ENCODE measurements around the gene PCTP. TPM values are rescaled to one million over a fixed set of nuclear protein-coding genes. Genes with fewer than 3 reads are reported as not detected.

PCTP gene
- total RNA-seq, 5 donors from 2014 or later (not counting 1 experiment from before 2014, with no cell fraction given), result 2.8 to 3.6 (median 3.3) TPM

DNA sequence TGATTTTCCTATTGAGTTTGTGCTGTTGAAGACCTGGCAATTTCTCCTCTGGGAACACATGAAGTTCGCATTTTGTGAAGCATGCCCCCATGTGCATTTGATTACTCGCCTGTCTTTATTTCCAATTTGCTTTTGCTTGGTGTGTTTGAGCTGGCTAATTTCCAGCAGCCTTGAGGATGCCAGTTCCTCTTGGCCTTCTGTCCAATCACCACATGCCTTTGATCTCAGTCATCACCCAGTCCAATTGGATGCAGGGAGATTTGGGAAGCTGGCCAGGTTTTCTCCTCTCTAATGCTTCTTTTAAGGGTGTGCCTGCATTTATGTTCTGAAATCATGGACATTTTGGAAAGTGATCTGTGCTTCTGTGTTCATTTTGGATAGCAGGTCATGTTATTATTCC, 24.4 kb upstream of the PCTP start:
- Mint-ChIP-seq H3K9me3 (no peaks in the 10 kb centered on the region), H3K4me1 (no peaks in the 10 kb centered on the region), H3K4me3 (no peak overlapping the region), H3K36me3 (no peaks in the 10 kb centered on the region), H3K27me3 (peaks cover 41 to 45% of the 10 kb centered on the region in 2 donors), H3K27ac (no peak overlapping the region)
- Histone ChIP-seq H3K36me3 (ENCODE audit: control insufficient read depth in 2 of 2, extremely low read depth in 1 of 2, insufficient read depth in 1 of 2, low read length in 1 of 2) (no peaks in the 10 kb centered on the region), H3K9me3 (no peaks in the 10 kb centered on the region), H3K4me1 (ENCODE audit: control insufficient read depth in 1 of 2, extremely low read depth in 1 of 2, insufficient read depth in 2 of 2, low read length in 2 of 2) (no peaks in the 10 kb centered on the region), H3K27me3 (replicated peaks in 1 of 2; ENCODE audit: control insufficient read depth in 2 of 2, extremely low read depth in 1 of 2, insufficient read depth in 2 of 2, low read length in 1 of 2) (peaks cover 2 to 3% of the 10 kb centered on the region in 2 experiments), H3K27ac (ENCODE audit: low read length) (no peak overlapping the region), H3K4me3 (ENCODE audit: control insufficient read depth in 1 of 2, extremely low read depth in 1 of 2, low read length in 1 of 2) (no peak overlapping the region)
- POLR2A ChIA-PET, result no interaction called here
- ATAC-seq (replicated peaks in 1 of 4) (no peak), DNase-seq (no peak)
- no CpG with 5 or more reads among the region's 2 CpGs for WGBS (ENCODE audit: insufficient coverage)
- CTCF ChIA-PET, result interaction anchor here in 1 of 2 donors (1.0 kb wide), 1 partner anchor 8 kb away, joined by 3 read pairs; no protein-coding TSS in a partner anchor

DNA sequence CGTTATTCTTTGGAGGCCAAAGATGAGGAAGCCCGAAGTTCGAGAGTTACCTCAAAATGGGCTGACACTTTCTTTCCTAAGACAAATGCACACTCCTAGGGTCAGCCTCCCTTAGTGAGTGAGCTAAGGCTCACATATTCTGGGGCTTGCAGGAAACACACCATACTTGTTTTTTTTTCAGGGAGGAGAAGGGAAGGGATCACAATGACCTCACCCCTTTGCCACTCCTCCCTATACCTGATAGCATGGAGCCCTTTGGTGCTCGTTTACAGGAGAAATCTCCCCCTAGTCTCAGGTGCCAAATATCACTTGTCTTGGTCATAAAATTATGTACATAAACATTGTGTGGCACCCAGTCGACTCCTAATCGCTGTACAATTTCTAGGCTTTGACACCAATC, 23.6 kb upstream of the PCTP start:
- DNase-seq (no peak), ATAC-seq (replicated peaks in 1 of 4) (no peak)
- H3K4me3 ChIP-seq (ENCODE audit: control insufficient read depth in 1 of 2, extremely low read depth in 1 of 2, low read length in 1 of 2), result no peak overlapping the region
- H3K9me3 Mint-ChIP-seq, result no peaks in the 10 kb centered on the region
- CTCF ChIA-PET, result interaction anchor here in 1 of 2 donors (1.0 kb wide), 1 partner anchor 9 kb away, joined by 3 read pairs; no protein-coding TSS in a partner anchor
- POLR2A ChIA-PET, result no interaction called here
- no peak overlapping the region for H3K27ac Mint-ChIP-seq
- H3K27me3 Mint-ChIP-seq, result peaks cover 45 to 49% of the 10 kb centered on the region in 2 donors
- no peaks in the 10 kb centered on the region for H3K36me3 Mint-ChIP-seq
- H3K4me1 Mint-ChIP-seq, result no peaks in the 10 kb centered on the region
- H3K27ac ChIP-seq (ENCODE audit: low read length), result no peak overlapping the region
- peaks cover 3 to 5% of the 10 kb centered on the region in 2 experiments for H3K27me3 ChIP-seq (replicated peaks in 1 of 2; ENCODE audit: control insufficient read depth in 2 of 2, extremely low read depth in 1 of 2, insufficient read depth in 2 of 2, low read length in 1 of 2)
- H3K4me1 ChIP-seq (ENCODE audit: control insufficient read depth in 1 of 2, extremely low read depth in 1 of 2, insufficient read depth in 2 of 2, low read length in 2 of 2), result no peaks in the 10 kb centered on the region
- WGBS (ENCODE audit: insufficient coverage), result 100% methylated on average over 3 of the region's 6 CpGs
- no peak overlapping the region for H3K4me3 Mint-ChIP-seq
- no peaks in the 10 kb centered on the region for H3K9me3 ChIP-seq
- H3K36me3 ChIP-seq (ENCODE audit: control insufficient read depth in 2 of 2, extremely low read depth in 1 of 2, insufficient read depth in 1 of 2, low read length in 1 of 2), result no peaks in the 10 kb centered on the region

DNA sequence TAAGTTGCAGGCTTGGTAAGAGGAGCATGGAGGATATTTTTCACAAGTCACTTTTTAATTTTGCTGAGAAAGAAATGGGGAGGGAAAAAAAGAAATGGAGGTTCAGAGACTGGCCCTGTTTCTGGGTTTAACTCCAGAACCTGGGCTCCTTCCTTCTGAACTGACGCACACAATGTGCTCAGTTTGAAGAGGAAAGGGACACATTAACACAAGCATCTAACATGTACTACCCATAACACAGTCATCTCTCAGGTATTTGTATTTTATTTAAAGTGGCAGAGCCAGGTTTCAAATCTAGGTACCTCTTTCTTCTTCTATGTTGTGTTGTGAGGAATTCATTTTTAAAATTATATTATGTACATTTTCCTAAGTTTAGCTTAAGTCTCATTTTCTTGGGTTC, 22.9 kb upstream of the PCTP start:
- no peak overlapping the region for H3K4me3 ChIP-seq (ENCODE audit: control insufficient read depth in 1 of 2, extremely low read depth in 1 of 2, low read length in 1 of 2)

GRCh38 chr17:55728361-55728760, 22.5 kb upstream of the PCTP start:
- no peaks in the 10 kb centered on the region for H3K9me3 ChIP-seq
- H3K27ac Mint-ChIP-seq, result no peak overlapping the region
- no peaks in the 10 kb centered on the region for H3K9me3 Mint-ChIP-seq
- no peak overlapping the region for H3K27ac ChIP-seq (ENCODE audit: low read length)
- WGBS (ENCODE audit: insufficient coverage), result 77% methylated on average over 4 of the region's 5 CpGs
- CTCF ChIA-PET, result interaction anchor here in 1 of 2 donors (0.7 kb wide), 1 partner anchor 11 kb away, joined by 12 read pairs; no protein-coding TSS in a partner anchor
- no peak for DNase-seq
- H3K4me3 Mint-ChIP-seq, result no peak overlapping the region
- peaks cover 3 to 5% of the 10 kb centered on the region in 2 experiments for H3K27me3 ChIP-seq (replicated peaks in 1 of 2; ENCODE audit: control insufficient read depth in 2 of 2, extremely low read depth in 1 of 2, insufficient read depth in 2 of 2, low read length in 1 of 2)
- H3K36me3 Mint-ChIP-seq, result no peaks in the 10 kb centered on the region
- no peaks in the 10 kb centered on the region for H3K4me1 ChIP-seq (ENCODE audit: control insufficient read depth in 1 of 2, extremely low read depth in 1 of 2, insufficient read depth in 2 of 2, low read length in 2 of 2)
- peaks cover 41 to 47% of the 10 kb centered on the region in 2 donors for H3K27me3 Mint-ChIP-seq
- H3K4me1 Mint-ChIP-seq, result no peaks in the 10 kb centered on the region
- no peaks in the 10 kb centered on the region for H3K36me3 ChIP-seq (ENCODE audit: control insufficient read depth in 2 of 2, extremely low read depth in 1 of 2, insufficient read depth in 1 of 2, low read length in 1 of 2)
- no peak for ATAC-seq (replicated peaks in 1 of 4)
- H3K4me3 ChIP-seq (ENCODE audit: control insufficient read depth in 1 of 2, extremely low read depth in 1 of 2, low read length in 1 of 2), result no peak overlapping the region
- POLR2A ChIA-PET, result no interaction called here

More for the DNA sequence above, 22.9 kb upstream of the PCTP start:
- peaks cover 3 to 5% of the 10 kb centered on the region in 2 experiments for H3K27me3 ChIP-seq (replicated peaks in 1 of 2; ENCODE audit: control insufficient read depth in 2 of 2, extremely low read depth in 1 of 2, insufficient read depth in 2 of 2, low read length in 1 of 2)
- H3K36me3 ChIP-seq (ENCODE audit: control insufficient read depth in 2 of 2, extremely low read depth in 1 of 2, insufficient read depth in 1 of 2, low read length in 1 of 2), result no peaks in the 10 kb centered on the region
- ChIA-PET POLR2A (no interaction called here), CTCF (interaction anchor here in 1 of 2 donors (0.7 kb wide), 1 partner anchor 11 kb away, joined by 12 read pairs; no protein-coding TSS in a partner anchor)
- no peaks in the 10 kb centered on the region for H3K9me3 Mint-ChIP-seq
- no peak overlapping the region for H3K4me3 Mint-ChIP-seq
- no peaks in the 10 kb centered on the region for H3K4me1 ChIP-seq (ENCODE audit: control insufficient read depth in 1 of 2, extremely low read depth in 1 of 2, insufficient read depth in 2 of 2, low read length in 2 of 2)
- H3K4me1 Mint-ChIP-seq, result no peaks in the 10 kb centered on the region
- no peak overlapping the region for H3K27ac ChIP-seq (ENCODE audit: low read length)
- no peak overlapping the region for H3K27ac Mint-ChIP-seq
- no peaks in the 10 kb centered on the region for H3K36me3 Mint-ChIP-seq
- DNase-seq, result no peak
- H3K27me3 Mint-ChIP-seq, result peaks cover 41 to 48% of the 10 kb centered on the region in 2 donors
- WGBS (ENCODE audit: insufficient coverage), result no CpG with 5 or more reads among the region's 1 CpG
- no peak for ATAC-seq (replicated peaks in 1 of 4)
- H3K9me3 ChIP-seq, result no peaks in the 10 kb centered on the region

GRCh38 chr17:55728833-55729232, 22.0 kb upstream of the PCTP start:
- H3K36me3 Mint-ChIP-seq, result no peaks in the 10 kb centered on the region
- DNase-seq (no peak), ATAC-seq (replicated peaks in 1 of 4) (no peak)
- H3K4me1 Mint-ChIP-seq, result no peaks in the 10 kb centered on the region
- no peak overlapping the region for H3K27ac ChIP-seq (ENCODE audit: low read length)
- H3K36me3 ChIP-seq (ENCODE audit: control insufficient read depth in 2 of 2, extremely low read depth in 1 of 2, insufficient read depth in 1 of 2, low read length in 1 of 2), result no peaks in the 10 kb centered on the region
- H3K4me1 ChIP-seq (ENCODE audit: control insufficient read depth in 1 of 2, extremely low read depth in 1 of 2, insufficient read depth in 2 of 2, low read length in 2 of 2), result no peaks in the 10 kb centered on the region
- H3K9me3 Mint-ChIP-seq, result no peaks in the 10 kb centered on the region
- no peak overlapping the region for H3K4me3 Mint-ChIP-seq
- no peaks in the 10 kb centered on the region for H3K9me3 ChIP-seq
- no peak overlapping the region for H3K27ac Mint-ChIP-seq
- 91% methylated on average over 5 of the region's 5 CpGs for WGBS (ENCODE audit: insufficient coverage)
- H3K4me3 ChIP-seq (ENCODE audit: control insufficient read depth in 1 of 2, extremely low read depth in 1 of 2, low read length in 1 of 2), result no peak overlapping the region
- CTCF ChIA-PET, result interaction anchor here in 1 of 2 donors (0.8 kb wide), 1 partner anchor 21 kb away, joined by 3 read pairs; no protein-coding TSS in a partner anchor
- POLR2A ChIA-PET, result no interaction called here
- peaks cover 41 to 47% of the 10 kb centered on the region in 2 donors for H3K27me3 Mint-ChIP-seq
- peaks cover 3 to 5% of the 10 kb centered on the region in 2 experiments for H3K27me3 ChIP-seq (replicated peaks in 1 of 2; ENCODE audit: control insufficient read depth in 2 of 2, extremely low read depth in 1 of 2, insufficient read depth in 2 of 2, low read length in 1 of 2)

GRCh38 chr17:55729484-55729883, 21.4 kb upstream of the PCTP start:
- no CpG with 5 or more reads among the region's 1 CpG for WGBS (ENCODE audit: insufficient coverage)
- H3K4me3 Mint-ChIP-seq, result no peak overlapping the region
- H3K27me3 ChIP-seq (replicated peaks in 1 of 2; ENCODE audit: control insufficient read depth in 2 of 2, extremely low read depth in 1 of 2, insufficient read depth in 2 of 2, low read length in 1 of 2), result peaks cover 3 to 5% of the 10 kb centered on the region in 2 experiments
- H3K27me3 Mint-ChIP-seq, result peaks cover 37 to 47% of the 10 kb centered on the region in 2 donors
- H3K9me3 Mint-ChIP-seq, result no peaks in the 10 kb centered on the region
- ATAC-seq (replicated peaks in 1 of 4), result no peak
- H3K9me3 ChIP-seq, result no peaks in the 10 kb centered on the region
- no peaks in the 10 kb centered on the region for H3K36me3 ChIP-seq (ENCODE audit: control insufficient read depth in 2 of 2, extremely low read depth in 1 of 2, insufficient read depth in 1 of 2, low read length in 1 of 2)
- H3K4me1 ChIP-seq (ENCODE audit: control insufficient read depth in 1 of 2, extremely low read depth in 1 of 2, insufficient read depth in 2 of 2, low read length in 2 of 2), result no peaks in the 10 kb centered on the region
- POLR2A ChIA-PET, result no interaction called here
- H3K4me1 Mint-ChIP-seq, result no peaks in the 10 kb centered on the region
- H3K4me3 ChIP-seq (ENCODE audit: control insufficient read depth in 1 of 2, extremely low read depth in 1 of 2, low read length in 1 of 2), result no peak overlapping the region
- DNase-seq, result no peak
- no peak overlapping the region for H3K27ac Mint-ChIP-seq
- H3K27ac ChIP-seq (ENCODE audit: low read length), result no peak overlapping the region
- CTCF ChIA-PET, result interaction anchor here in 1 of 2 donors (0.8 kb wide), 1 partner anchor 21 kb away, joined by 3 read pairs; no protein-coding TSS in a partner anchor
- H3K36me3 Mint-ChIP-seq, result no peaks in the 10 kb centered on the region

All from T-cell (primary cell).